K562 (cell line): ENCODE data around the gene DAPK3. TPM values are rescaled to one million over a fixed set of nuclear protein-coding genes. Genes with fewer than 3 reads are reported as not detected.

Experiments
- ARID2 ChIP-seq: fragments of 450-650 bp; IDR thresholded peaks from 2 replicates; pipeline ENCODE4 v1.6.1; 2017; ENCODE audit warnings: antibody characterized with exemption, mild to moderate bottlenecking
- CEBPG ChIP-seq, 3 experiments: fragments of 200-800 bp in 1 of 3; sonication (Bioruptor generic) in 1 of 3; sonication (generic) in 1 of 3; formaldehyde crosslinking in 1 of 3; IDR thresholded peaks in 2 of 3; conservative IDR thresholded peaks in 1 of 3; 2 replicates each; pipeline versions ENCODE4 v1.6.1 to v1.8.0; 2016 to 2022; ENCODE audit warnings: missing compliant biosample characterization in 2 of 3, missing genetic modification characterization in 2 of 3, mild to moderate bottlenecking in 1 of 3, missing genetic modification reagents in 1 of 3
- CHD2 ChIP-seq: IDR thresholded peaks from 2 replicates; pipeline ENCODE4 v1.6.1; 2011; ENCODE audit warnings: low read depth, low read length
- DEAF1 ChIP-seq: fragments of 450-650 bp; formaldehyde crosslinking; IDR thresholded peaks from 2 replicates; pipeline ENCODE4 v1.4.0; 2020; ENCODE audit warnings: mild to moderate bottlenecking, moderate library complexity
- E2F4 ChIP-seq: sonication (generic); formaldehyde crosslinking; IDR thresholded peaks from 2 replicates; pipeline ENCODE4 v1.8.0; 2022; ENCODE audit warnings: mild to moderate bottlenecking, low read depth, missing genetic modification reagents
- E2F5 ChIP-seq: sonication (generic); formaldehyde crosslinking; IDR thresholded peaks from 2 replicates; pipeline ENCODE4 v1.8.0; 2022; ENCODE audit warnings: mild to moderate bottlenecking, missing genetic modification reagents
- ELK1 ChIP-seq: sonication (generic); formaldehyde crosslinking; IDR thresholded peaks from 2 replicates; pipeline ENCODE4 v1.8.1; 2022; ENCODE audit warnings: missing genetic modification reagents
- FOXP1 ChIP-seq: sonication (generic); formaldehyde crosslinking; IDR thresholded peaks from 2 replicates; pipeline ENCODE4 v1.8.0; 2022; ENCODE audit warnings: mild to moderate bottlenecking, missing genetic modification reagents
- MED1 ChIP-seq: sonication (generic); formaldehyde crosslinking; IDR thresholded peaks from 2 replicates; pipeline ENCODE4 v1.8.1; 2023; ENCODE audit warnings: missing genetic modification reagents, borderline replicate concordance
- PTTG1 ChIP-seq: fragments of 450-650 bp; IDR thresholded peaks from 2 replicates; pipeline ENCODE4 v1.6.1; 2016; ENCODE audit warnings: low read depth, mild to moderate bottlenecking, missing genetic modification characterization, missing compliant biosample characterization
- SIN3A ChIP-seq, 2 experiments: fragments of 150-350 bp in 1 of 2; IDR thresholded peaks; 2 replicates each; pipeline ENCODE4 v1.6.1; 2011 to 2016; ENCODE audit warnings: borderline replicate concordance in 2 of 2, low read depth in 2 of 2, low read length in 2 of 2, mild to moderate bottlenecking in 2 of 2, moderate library complexity in 2 of 2; ENCODE audit not compliant: control insufficient read depth in 1 of 2
- U2AF2 ChIP-seq: fragments of 200-400 bp; formaldehyde crosslinking; optimal IDR thresholded peaks from 2 replicates; pipeline ENCODE3; 2017; ENCODE audit warnings: low read depth, mild to moderate bottlenecking, low read length
- ZBTB2 ChIP-seq: fragments of 450-650 bp; IDR thresholded peaks from 2 replicates; pipeline ENCODE4 v1.6.1; 2016; ENCODE audit warnings: antibody characterized with exemption
- ZC3H4 ChIP-seq: sonication (generic); formaldehyde crosslinking; IDR thresholded peaks from 2 replicates; pipeline ENCODE4 v1.9.0; 2021; ENCODE audit warnings: missing genetic modification reagents, borderline replicate concordance
- ZNF511 ChIP-seq: sonication (generic); formaldehyde crosslinking; IDR thresholded peaks from 2 replicates; pipeline ENCODE4 v1.8.0; 2022; ENCODE audit warnings: mild to moderate bottlenecking, missing genetic modification reagents
- polyA plus RNA-seq, 8 experiments: library from polyadenylated mRNA; depleted of rRNA in 4 of 8; stranded (reverse) in 5 of 8; unstranded in 3 of 8; fragments of >200 nt; fragmentation: Nextera tagmentation in 2 of 8; fragmentation: Illumina TruSeq in 1 of 8; extraction: Ambion mirVana in 2 of 8; extraction: Trizol in 1 of 8; gene quantifications; 2 replicates each; pipeline versions ENCODE4 v1.2.1 to v1.2.3, GENCODE V29; 2011 to 2014; ENCODE audit warnings: inconsistent platforms in 1 of 8, missing spikeins in 1 of 8
- total RNA-seq, 7 experiments: library from RNA; depleted of rRNA in 6 of 7; stranded (reverse); fragments of >200 nt in 6 of 7; fragmentation: Illumina TruSeq in 2 of 7; extraction: Trizol in 2 of 7; gene quantifications; 2 replicates each; pipeline versions ENCODE4 v1.2.1 to v1.2.3, GENCODE V29; 2011 to 2021; ENCODE audit warnings: low replicate concordance in 1 of 7

DAPK3 gene
- total and polyA plus RNA-seq, 9 of the 15 experiments (the other 6 are each of a cell fraction or from before 2014, with no cell fraction given), result 0.14 to 63.4 (median 25.0) TPM

- TF ChIP-seq FOXP1 (CRISPR knock-in tag) (0 out of 2 replicates have a peak, but pooled peaks have one; percentile 59), PTTG1 (no peak), ZBTB2 (no peak), ARID2 (no peak), CEBPG (CRISPR knock-in tag; IDR thresholded peaks at IDR 0.05) (peak; percentile 80), CEBPG (tag; conservative IDR thresholded peaks at IDR 0.05 in 1 of 2, IDR thresholded peaks at IDR 0.05 in 1 of 2) (peak; percentile 19 to 49; a peak in 1 of 4 replicates), E2F4 (peak; percentile 72; the same call in 1 of the 2 replicates), ELK1 (CRISPR knock-in tag) (0 out of 2 replicates have a peak, but pooled peaks have one; percentile 19), U2AF2 (no peak), MED1 (CRISPR knock-in tag) (peak; percentile 75; the same call in 1 of the 2 replicates), E2F5 (CRISPR knock-in tag) (peak; percentile 84; the same call in 1 of the 2 replicates), SIN3A (IDR thresholded peaks at IDR 0.05; ENCODE audit: borderline replicate concordance in 2 of 2, control insufficient read depth in 1 of 2, low read depth in 2 of 2, low read length in 2 of 2) (peak in 1 of 2 experiments; percentile 88; a peak in 2 of 4 replicates), ZC3H4 (CRISPR knock-in tag) (peak; percentile 86; the same call in 1 of the 2 replicates), CHD2 (no peak), ZNF511 (CRISPR knock-in tag) (peak; percentile 85; the same call in 1 of the 2 replicates), DEAF1 (no peak)
Observed at GRCh38 chr19:3983936-3984583, 13.2 kb upstream of the DAPK3 start (continued).
